IMR-90 (cell line): ENCODE data around the gene TNFRSF17. TPM values are rescaled to one million over a fixed set of nuclear protein-coding genes. Genes with fewer than 3 reads are reported as not detected.

Experiments
- ATAC-seq: fragments of 200-7000 bp; cut with Tn5 transposase; 2 replicates; pipeline ENCODE4 v1.9.1; 2020; ENCODE audit warnings: low read depth, mild to moderate bottlenecking, moderate library complexity
- BruUV-seq: library from RNA; stranded (reverse); fragments of 400-500 nt; replicated peaks from 2 replicates; lab custom pipeline; 2021; lab: Mats Ljungman, UMichigan
- CTCF ChIA-PET: fragments of 300-600 bp; formaldehyde crosslinking; extraction: SDS; loops from one replicate; lab custom pipeline; 2021; ENCODE audit warnings: antibody characterized with exemption; lab: Yijun Ruan, JAX
- POLR2A ChIA-PET: fragments of 300-600 bp; sonication (Branson Sonifier 250); formaldehyde crosslinking; loops from one replicate; lab custom pipeline; 2022; ENCODE audit warnings: antibody characterized with exemption; ENCODE audit not compliant: unreplicated experiment; lab: Charles Lee
- DNase-seq: peaks from one replicate; pipeline ENCODE4 v3.0.0; 2013
- H2AFZ ChIP-seq: replicated peaks from 2 replicates; pipeline ENCODE3; 2013; ENCODE audit warnings: low read length, mild to moderate bottlenecking; ENCODE audit not compliant: poor library complexity
- H2AK5ac ChIP-seq: 2 replicates; pipeline ENCODE4 v1.6.1; 2013; ENCODE audit warnings: low read depth, low read length, inconsistent platforms
- H2AK9ac ChIP-seq: replicated peaks from 2 replicates; pipeline ENCODE3; 2013; ENCODE audit warnings: mild to moderate bottlenecking, low read depth, low read length, moderate library complexity; ENCODE audit not compliant: poor library complexity
- H2BK120ac ChIP-seq: 2 replicates; pipeline ENCODE4 v1.6.1; 2013; ENCODE audit warnings: low read depth, low read length, inconsistent platforms
- H2BK15ac ChIP-seq: 3 replicates; pipeline ENCODE4 v1.6.1; 2013; ENCODE audit warnings: low read depth, low read length, inconsistent platforms
- H2BK20ac ChIP-seq: 2 replicates; pipeline ENCODE4 v1.6.1; 2013; ENCODE audit warnings: low read depth, mild to moderate bottlenecking, inconsistent platforms, low read length, moderate library complexity
- H2BK5ac ChIP-seq: 2 replicates; pipeline ENCODE4 v1.6.1; 2013; ENCODE audit warnings: mild to moderate bottlenecking, low read depth, low read length, inconsistent platforms; ENCODE audit not compliant: poor library complexity, severe bottlenecking
- H3K14ac ChIP-seq: replicated peaks from 2 replicates; pipeline ENCODE4 v1.6.1; 2013; ENCODE audit warnings: low read depth, low read length, inconsistent platforms
- H3K18ac ChIP-seq: 2 replicates; pipeline ENCODE4 v1.6.1; 2013; ENCODE audit warnings: low read depth, low read length, control low read depth
- H3K23ac ChIP-seq: 2 replicates; pipeline ENCODE4 v1.6.1; 2013; ENCODE audit warnings: low read depth, low read length, inconsistent platforms
- H3K27ac ChIP-seq: 2 replicates; pipeline ENCODE4 v1.5.1; 2013; ENCODE audit warnings: mild to moderate bottlenecking, control low read depth, low read length; ENCODE audit not compliant: insufficient read depth
- H3K27me3 ChIP-seq: 2 replicates; pipeline ENCODE4 v1.6.1; 2013; ENCODE audit warnings: low read length; ENCODE audit not compliant: control insufficient read depth, insufficient read depth
- H3K36me3 ChIP-seq: 2 replicates; pipeline ENCODE4 v1.6.1; 2013; ENCODE audit warnings: low read length, mixed read lengths; ENCODE audit not compliant: control insufficient read depth, insufficient read depth
- H3K4ac ChIP-seq: 2 replicates; pipeline ENCODE4 v1.6.1; 2013; ENCODE audit warnings: low read depth, low read length, inconsistent platforms
- H3K4me1 ChIP-seq: 2 replicates; pipeline ENCODE4 v1.6.1; 2013; ENCODE audit warnings: low read length, mixed read lengths; ENCODE audit not compliant: control insufficient read depth, insufficient read depth
- H3K4me2 ChIP-seq: 2 replicates; pipeline ENCODE4 v1.6.1; 2013; ENCODE audit warnings: low read depth, mild to moderate bottlenecking, control low read depth, low read length, moderate library complexity
- H3K4me3 ChIP-seq: 2 replicates; pipeline ENCODE4 v1.5.1; 2013; ENCODE audit warnings: low read depth, mild to moderate bottlenecking, control low read depth, low read length, moderate library complexity; ENCODE audit not compliant: insufficient read depth
- H3K56ac ChIP-seq: 2 replicates; pipeline ENCODE4 v1.6.1; 2013; ENCODE audit warnings: low read length, inconsistent platforms; ENCODE audit not compliant: insufficient read depth; ENCODE audit errors: extremely low read depth
- H3K79me1 ChIP-seq, 2 experiments: 2 replicates each; pipeline ENCODE4 v1.6.1; 2013; ENCODE audit warnings: low read length in 2 of 2, inconsistent platforms in 1 of 2, low read depth in 1 of 2
- H3K9ac ChIP-seq: 2 replicates; pipeline ENCODE4 v1.6.1; 2013; ENCODE audit warnings: low read depth, low read length, control low read depth
- H3K9me1 ChIP-seq: 2 replicates; pipeline ENCODE4 v1.6.1; 2013; ENCODE audit warnings: low read length, inconsistent platforms; ENCODE audit not compliant: insufficient read depth
- H3K9me3 ChIP-seq: 2 replicates; pipeline ENCODE4 v1.6.1; 2013; ENCODE audit warnings: low read length; ENCODE audit not compliant: control insufficient read depth, insufficient read depth
- H4K20me1 ChIP-seq: 2 replicates; pipeline ENCODE4 v1.6.1; 2013; ENCODE audit warnings: low read length, inconsistent platforms; ENCODE audit not compliant: insufficient read depth
- H4K5ac ChIP-seq: 2 replicates; pipeline ENCODE4 v1.6.1; 2013; ENCODE audit warnings: mild to moderate bottlenecking, low read depth, low read length, control low read depth
- H4K8ac ChIP-seq, 2 experiments: 2 replicates each; pipeline ENCODE4 v1.6.1; 2013; ENCODE audit warnings: low read depth in 2 of 2, low read length in 2 of 2, control low read depth in 1 of 2, inconsistent platforms in 1 of 2
- H4K91ac ChIP-seq: 2 replicates; pipeline ENCODE4 v1.6.1; 2013; ENCODE audit warnings: low read depth, low read length, inconsistent platforms; ENCODE audit not compliant: insufficient read depth
- BHLHE40 ChIP-seq: fragments of 150-350 bp; IDR thresholded peaks from 2 replicates; pipeline ENCODE4 v1.6.1; 2016; ENCODE audit warnings: mild to moderate bottlenecking, low read depth, low read length
- CEBPB ChIP-seq: IDR thresholded peaks from 2 replicates; pipeline ENCODE4 v1.6.1; 2012; ENCODE audit warnings: low read depth, low read length, improper control_type of control experiment
- ELK1 ChIP-seq: fragments of 150-350 bp; IDR thresholded peaks from 2 replicates; pipeline ENCODE4 v1.6.1; 2016; ENCODE audit warnings: low read depth, mild to moderate bottlenecking, low read length, moderate library complexity, borderline replicate concordance
- FOS ChIP-seq: fragments of 150-350 bp; IDR thresholded peaks from 2 replicates; pipeline ENCODE4 v1.6.1; 2016; ENCODE audit warnings: low read depth, low read length
- MXI1 ChIP-seq: IDR thresholded peaks from 2 replicates; pipeline ENCODE4 v1.6.1; 2012; ENCODE audit warnings: low read depth, mild to moderate bottlenecking, low read length, moderate library complexity, borderline replicate concordance
- RFX5 ChIP-seq: IDR thresholded peaks from 2 replicates; pipeline ENCODE4 v1.8.0; 2012; ENCODE audit warnings: low read depth, mild to moderate bottlenecking, low read length, moderate library complexity
- SMC3 ChIP-seq: fragments of 150-350 bp; IDR thresholded peaks from 2 replicates; pipeline ENCODE4 v1.6.1; 2016; ENCODE audit warnings: low read depth, mild to moderate bottlenecking, antibody characterized with exemption, low read length, moderate library complexity
- WGBS, 2 experiments: methylation state at CpG; one replicate each; pipeline versions ENCODE4 v1.1.5 to v1.1.7; 2013; ENCODE audit warnings: missing lambda C conversion rate in 2 of 2; ENCODE audit not compliant: insufficient read length in 1 of 2; ENCODE audit errors: extremely low coverage in 2 of 2; 5-methylcytosine and 5-hydroxymethylcytosine counted together
- dilution Hi-C: fragments of 300-500 bp; cut with HindIII; formaldehyde crosslinking; loops from one replicate; pipeline ENCODE4 v1.14.3; 2018; ENCODE audit warnings: low sequenced_read_pairs; ENCODE audit not compliant: unreplicated experiment
- in situ Hi-C: fragments of 300-500 bp; cut with MboI; formaldehyde crosslinking; loops from 3 replicates; pipeline ENCODE4 v1.14.3; 2019; ENCODE audit warnings: low sequenced_read_pairs, inconsistent platforms, mixed read lengths
- intact Hi-C: fragments of 100-400 bp; cut with micrococcal nuclease; formaldehyde crosslinking; loops from 2 replicates; pipeline ENCODE4 v1.10.0; 2022
- polyA plus RNA-seq, 3 experiments: library from polyadenylated mRNA; depleted of rRNA; stranded (reverse); fragments of >200 nt; gene quantifications; 2 replicates each; pipeline ENCODE4 v1.2.3, GENCODE V29; 2012; ENCODE audit warnings: low replicate concordance in 1 of 3
- total RNA-seq: library from RNA; depleted of rRNA; stranded (reverse); fragments of >200 nt; gene quantifications from 2 replicates; pipeline ENCODE4 v1.2.3, GENCODE V29; 2012

Gene TNFRSF17
- total and polyA plus RNA-seq, 2 of the 4 experiments (the other 2 are of a cell fraction), result not detected

DNA sequence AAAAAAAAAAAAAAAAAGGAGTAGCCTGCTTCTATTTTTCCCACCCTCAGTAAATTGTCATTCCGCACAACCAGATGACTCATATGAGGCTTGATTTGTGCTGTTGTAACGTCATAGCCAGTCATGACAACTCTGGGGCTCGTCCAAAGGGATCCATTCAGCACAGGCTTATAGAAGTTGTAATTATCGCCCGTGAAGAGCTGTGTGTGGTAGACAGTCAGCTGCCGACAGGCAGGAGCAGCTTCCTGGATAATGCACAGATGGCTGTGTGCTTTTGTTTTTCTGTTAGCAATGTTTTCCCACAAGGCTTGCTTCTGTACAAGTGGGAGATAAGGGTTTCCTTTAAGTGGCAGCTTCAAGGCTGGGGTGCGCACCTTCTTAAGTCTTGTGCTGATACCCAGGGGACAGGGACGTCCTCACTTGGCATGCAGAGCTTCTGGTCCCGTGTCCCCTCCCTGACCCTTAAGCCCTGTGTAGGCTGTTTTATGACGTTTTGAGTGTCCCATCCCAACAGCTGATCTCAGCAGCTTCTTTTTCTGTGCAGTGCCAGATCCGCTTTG, 37.5 kb downstream of the TNFRSF17 start:
- TF ChIP-seq RFX5, result no peak
- TF ChIP-seq FOS, result peak; percentile 37; the same call in 1 of the 2 replicates
- no peak for TF ChIP-seq SMC3
- TF ChIP-seq BHLHE40, result no peak
- no peak for TF ChIP-seq CEBPB
- no peak for TF ChIP-seq MXI1
- no peak for TF ChIP-seq ELK1
- dilution Hi-C loops, result no loop called here
- Histone ChIP-seq H3K79me1 (peaks cover 12 to 26% of the 10 kb centered on the region in 2 experiments; a peak in 2 of 4 replicates), H3K4me3 (no peak overlapping the region), H3K23ac (no peak overlapping the region), H2BK120ac (no peak overlapping the region), H3K4ac (no peak overlapping the region), H3K36me3 (peaks cover 2% of the 10 kb centered on the region; the same call in 1 of the 2 replicates), H3K9me3 (no peaks in the 10 kb centered on the region), H4K8ac (no peak overlapping the region), H2BK20ac (no peak overlapping the region), H2AK5ac (no peak overlapping the region), H3K27ac (no peak overlapping the region), H3K9ac (no peak overlapping the region), H3K56ac (no peak overlapping the region), H2BK15ac (no peak overlapping the region), H2AK9ac (no peak overlapping the region), H4K5ac (no peak overlapping the region), H4K91ac (no peak overlapping the region), H3K18ac (no peak overlapping the region), H3K9me1 (peaks cover 6% of the 10 kb centered on the region; the same call in 1 of the 2 replicates), H2BK5ac (no peak overlapping the region), H2AFZ (no peak overlapping the region), H3K14ac (no peak overlapping the region), H4K20me1 (no peaks in the 10 kb centered on the region), H3K4me1 (no peaks in the 10 kb centered on the region), H3K4me2 (no peak overlapping the region), H3K27me3 (no peaks in the 10 kb centered on the region)
- CTCF ChIA-PET, result interaction anchor here (1.0 kb wide), 1 partner anchor 15 kb away, joined by 3 read pairs; no protein-coding TSS in a partner anchor
- peak; percentile 75 for DNase-seq
- peak; percentile 51 for ATAC-seq
- POLR2A ChIA-PET, result interaction anchor here (0.7 kb wide), 1 partner anchor 26 kb away, joined by 3 read pairs; the partner anchor contains the start of gene SNX29
- no TSS peak for BruUV-seq
- WGBS, 2 experiments, result no CpG with 5 or more reads among the region's 11 CpGs
- intact Hi-C loops, result no loop called here
- in situ Hi-C loops, result no loop called here
